Measurements from ENCODE around the gene B3GALT4.

Gene B3GALT4

GRCh38 chr6:33317669-33318425 lies 40.9 kb downstream of the B3GALT4 start, which contains the start of gene ZBTB22:
ZBTB22 (minus strand) TSS chr6:33317744; CDS start chr6:33316916, 828 bp downstream.
- peak within 1 kb of the TSS; percentile 64 for H3K4me3 ChIP-seq (ENCODE audit: low read depth, low read length)
- TF ChIP-seq CTCF (IDR thresholded peaks at IDR 0.05; ENCODE audit: low read depth, low read length), result no peak

- peak overlapping the region; percentile 64 for H3K4me3 ChIP-seq (ENCODE audit: low read depth, low read length)
- TF ChIP-seq CTCF (IDR thresholded peaks at IDR 0.05; ENCODE audit: low read depth, low read length), result no peak
Observed at GRCh38 chr6:33318426-33319073, 41.6 kb downstream of the B3GALT4 start.

- peak overlapping the region; percentile 64 for H3K4me3 ChIP-seq (ENCODE audit: low read depth, low read length)
- TF ChIP-seq CTCF (IDR thresholded peaks at IDR 0.05; ENCODE audit: low read depth, low read length), result no peak
Observed at GRCh38 chr6:33319939-33320314, 43.0 kb downstream of the B3GALT4 start.

GRCh38 chr6:33320315-33321181 lies 43.6 kb downstream of the B3GALT4 start:
- no peak for TF ChIP-seq CTCF (IDR thresholded peaks at IDR 0.05; ENCODE audit: low read depth, low read length)
- H3K4me3 ChIP-seq (ENCODE audit: low read depth, low read length), result peak overlapping the region; percentile 64

GRCh38 chr6:33321227-33321626 lies 44.3 kb downstream of the B3GALT4 start:
- no peak for TF ChIP-seq CTCF (IDR thresholded peaks at IDR 0.05; ENCODE audit: low read depth, low read length)
- peak overlapping the region; percentile 88 for H3K4me3 ChIP-seq (ENCODE audit: low read depth, low read length)

GRCh38 chr6:33323623-33323948 lies 46.7 kb downstream of the B3GALT4 start:
- H3K4me3 ChIP-seq (ENCODE audit: low read depth, low read length), result peak overlapping the region; percentile 88
- TF ChIP-seq CTCF (IDR thresholded peaks at IDR 0.05; ENCODE audit: low read depth, low read length), result no peak
